Stimulated activated naive CD4-positive, alpha-beta T cell treated with Interleukin-2 at 50 U/mL for 16 hours (primary cell): ENCODE data around the gene C5AR1.
"Not testable (repeated sequence)": the region's sequence is repeated elsewhere in the genome, so short reads cannot be mapped to it uniquely, and the experiment has no call there.

Experiments used
- DNase-seq: peaks from one replicate; lab custom pipeline; 2025; lab: John Stamatoyannopoulos, UW

C5AR1 gene

GRCh38 chr19:47284324-47284899, 25.2 kb upstream of the C5AR1 start:
- DNase-seq = peak; percentile 11

- peak; percentile 67 for DNase-seq
These were observed 13.6 kb upstream of the C5AR1 start for GRCh38 chr19:47296036-47296435.

GRCh38 chr19:47300867-47301266, 8.8 kb upstream of the C5AR1 start:
- not testable (repeated sequence) for DNase-seq

- no peak for DNase-seq
These were observed 7.4 kb upstream of the C5AR1 start for GRCh38 chr19:47302249-47302648.

- DNase-seq = no peak
These were observed 5.7 kb upstream of the C5AR1 start for GRCh38 chr19:47303966-47304365.

GRCh38 chr19:47305309-47305751, 4.3 kb upstream of the C5AR1 start:
- DNase-seq = peak; percentile 25

- no peak for DNase-seq
These were observed 3.4 kb upstream of the C5AR1 start for GRCh38 chr19:47306303-47306702.

GRCh38 chr19:47309038-47309437, 623 bp upstream of the C5AR1 start:
- no peak for DNase-seq

GRCh38 chr19:47310323-47310722, 662 bp downstream of the C5AR1 start:
- DNase-seq = no peak

GRCh38 chr19:47310819-47311218, 1.2 kb downstream of the C5AR1 start:
- DNase-seq = no peak

- no peak for DNase-seq
These were observed 2.8 kb downstream of the C5AR1 start for GRCh38 chr19:47312366-47313006.

- DNase-seq = no peak
These were observed 4.2 kb downstream of the C5AR1 start for GRCh38 chr19:47313754-47314295.

- DNase-seq = no peak
These were observed 5.6 kb downstream of the C5AR1 start for GRCh38 chr19:47315125-47315821.

GRCh38 chr19:47316513-47316912, 6.9 kb downstream of the C5AR1 start:
- DNase-seq = no peak

GRCh38 chr19:47319923-47320871, 10.5 kb downstream of the C5AR1 start:
- no peak for DNase-seq

GRCh38 chr19:47321630-47322029, 12.0 kb downstream of the C5AR1 start:
- DNase-seq = no peak

GRCh38 chr19:47322058-47322457, 12.4 kb downstream of the C5AR1 start:
- no peak for DNase-seq

GRCh38 chr19:47323409-47323808, 13.7 kb downstream of the C5AR1 start:
- DNase-seq = no peak

- no peak for DNase-seq
These were observed 14.2 kb downstream of the C5AR1 start for GRCh38 chr19:47323872-47324271.

- DNase-seq = no peak
These were observed 14.8 kb downstream of the C5AR1 start for GRCh38 chr19:47324502-47324901.

- no peak for DNase-seq
These were observed 20.8 kb downstream of the C5AR1 start for GRCh38 chr19:47330466-47330869.

- DNase-seq = no peak
These were observed 21.8 kb downstream of the C5AR1 start for GRCh38 chr19:47331490-47331889.
